NK-92 (cell line): ENCODE measurements around the gene ZNF383.
"Not testable (repeated sequence)": the region's sequence is repeated elsewhere in the genome, so short reads cannot be mapped to it uniquely, and the experiment has no call there.

ENCODE experiments used
- DNase-seq: peaks from one replicate; lab custom pipeline; 2025; ENCODE audit not compliant: unreplicated experiment; lab: John Stamatoyannopoulos, UW

Gene ZNF383

DNA sequence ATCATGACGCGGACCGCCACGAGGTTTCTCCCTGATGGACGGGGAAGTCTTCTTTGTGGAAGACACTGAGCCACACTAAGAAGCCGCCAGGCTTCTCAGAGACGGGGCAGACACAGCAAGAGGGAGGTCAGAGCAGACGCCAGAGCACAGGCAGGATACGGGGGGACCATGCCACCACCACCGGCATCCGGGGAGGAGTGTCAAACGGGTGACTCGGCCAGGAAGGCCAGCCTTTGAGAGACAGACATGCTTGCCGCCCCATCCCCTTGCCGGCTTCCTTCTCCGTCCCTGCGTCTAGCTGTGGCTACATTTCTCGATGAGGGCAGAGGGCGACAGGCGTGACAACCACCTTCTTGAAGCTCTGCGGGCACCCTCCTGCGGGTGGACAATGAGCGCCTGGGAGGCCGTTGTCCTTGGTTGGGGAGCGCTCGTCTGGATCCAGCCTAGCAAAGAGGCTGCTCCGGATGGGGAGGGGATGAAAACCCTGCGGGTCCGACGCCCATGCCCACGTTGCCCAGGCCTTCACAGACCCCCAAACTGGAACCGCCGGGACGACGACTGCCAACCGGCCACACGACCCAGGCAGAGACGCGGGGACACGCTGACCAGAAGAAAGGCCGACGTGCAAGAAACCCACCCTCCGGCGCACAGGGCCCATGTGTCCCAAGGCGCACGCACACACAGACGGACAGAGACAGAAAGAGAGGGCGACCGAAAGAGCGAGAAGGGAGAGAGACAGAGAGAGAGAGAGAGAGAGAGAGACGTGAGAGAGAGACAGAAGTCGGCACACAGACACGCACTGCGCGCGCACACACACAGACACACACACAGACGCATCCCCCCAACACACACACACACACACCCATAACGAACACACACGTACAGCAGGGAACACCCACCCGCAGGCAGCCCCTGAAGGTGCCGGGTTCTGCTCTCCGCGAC is 75.3 kb downstream of the ZNF383 start:
- DNase-seq, result not testable (repeated sequence)

DNA sequence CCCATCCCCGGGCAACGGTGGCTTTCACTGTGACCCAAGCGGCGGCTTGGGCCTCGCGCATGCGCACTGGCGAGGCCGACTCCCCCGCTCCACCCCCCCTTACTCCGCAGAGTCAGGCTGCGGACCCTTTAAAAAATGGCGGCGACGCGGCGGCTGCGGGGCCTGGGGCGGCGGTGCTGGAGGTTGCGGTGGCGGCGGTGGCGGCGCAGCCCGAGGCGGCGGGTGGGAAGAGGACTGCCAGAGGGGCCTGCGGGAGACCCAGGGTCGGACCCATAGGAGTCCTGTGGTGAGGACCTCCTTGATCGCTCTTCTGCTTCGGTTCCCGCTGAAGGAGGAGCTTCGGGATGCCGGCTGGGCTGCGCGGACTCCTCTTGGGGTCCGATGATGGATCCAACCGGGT is 76.2 kb downstream of the ZNF383 start:
- DNase-seq, result not testable (repeated sequence)
